Measurements from ENCODE around the gene KCNH2.
"Not testable (repeated sequence)": the region's sequence is repeated elsewhere in the genome, so short reads cannot be mapped to it uniquely, and the experiment has no call there.

The KCNH2 gene

DNA sequence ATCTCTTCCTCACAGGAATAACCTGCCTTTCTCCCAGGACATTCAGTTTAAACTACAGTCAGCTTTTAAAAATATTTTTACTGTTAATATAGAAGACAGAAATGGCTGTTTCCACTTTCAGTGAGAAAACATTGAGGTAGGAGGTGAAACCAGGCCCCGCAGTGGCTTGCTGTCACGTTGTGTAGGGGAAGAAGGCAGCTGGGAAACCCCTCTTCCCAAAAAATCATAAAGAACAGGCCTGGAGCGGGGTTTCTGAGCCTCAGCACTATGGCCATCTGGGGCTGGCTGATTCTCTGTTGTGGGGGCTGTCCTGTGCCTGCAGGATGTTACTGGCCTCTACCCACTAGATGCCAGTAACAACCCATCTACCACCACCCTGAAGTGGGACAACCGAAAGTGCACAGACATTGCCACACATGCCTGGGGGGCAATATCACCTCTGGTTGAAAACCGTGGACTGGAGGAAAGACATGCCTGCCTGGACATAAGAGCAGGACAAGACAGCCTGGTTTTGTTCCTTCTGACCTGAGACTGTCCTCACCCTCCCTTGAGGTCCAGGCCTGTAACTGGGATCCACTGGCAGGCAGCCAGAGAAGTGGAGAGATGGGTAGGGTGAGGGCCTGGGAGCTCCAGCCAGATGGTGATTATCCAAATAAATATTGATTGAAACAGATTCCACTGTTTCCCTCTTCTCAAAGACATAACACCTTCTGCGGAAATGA, 43.9 kb downstream of the KCNH2 start:
- no peak for DNase-seq (ENCODE audit: low spot score)

- peak; percentile 28 for DNase-seq (ENCODE audit: low spot score)
These were observed 46.8 kb downstream of the KCNH2 start for GRCh38 chr7:150931199-150931869.

DNA sequence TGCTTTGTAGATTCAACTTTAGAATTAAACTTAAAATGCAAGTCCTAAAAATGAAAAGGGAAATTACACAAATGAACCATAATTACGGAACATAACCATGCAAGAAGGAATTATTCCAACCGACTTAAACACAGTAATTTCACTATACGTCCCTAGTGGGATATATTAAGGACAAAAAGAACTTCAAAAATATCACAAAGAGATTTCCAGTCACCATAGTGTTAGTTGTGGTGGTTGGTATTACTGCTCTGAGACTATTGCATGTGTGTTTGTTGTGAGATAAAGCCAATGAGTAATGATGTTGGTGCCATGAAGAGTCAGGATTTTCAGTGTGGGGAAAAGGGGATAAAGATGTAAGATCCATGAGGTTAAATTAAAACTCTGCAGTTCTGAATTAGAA, 49.6 kb downstream of the KCNH2 start:
- DNase-seq (ENCODE audit: low spot score): no peak

GRCh38 chr7:150927956-150928344, 50.2 kb downstream of the KCNH2 start:
- DNase-seq (ENCODE audit: low spot score): no peak

DNA sequence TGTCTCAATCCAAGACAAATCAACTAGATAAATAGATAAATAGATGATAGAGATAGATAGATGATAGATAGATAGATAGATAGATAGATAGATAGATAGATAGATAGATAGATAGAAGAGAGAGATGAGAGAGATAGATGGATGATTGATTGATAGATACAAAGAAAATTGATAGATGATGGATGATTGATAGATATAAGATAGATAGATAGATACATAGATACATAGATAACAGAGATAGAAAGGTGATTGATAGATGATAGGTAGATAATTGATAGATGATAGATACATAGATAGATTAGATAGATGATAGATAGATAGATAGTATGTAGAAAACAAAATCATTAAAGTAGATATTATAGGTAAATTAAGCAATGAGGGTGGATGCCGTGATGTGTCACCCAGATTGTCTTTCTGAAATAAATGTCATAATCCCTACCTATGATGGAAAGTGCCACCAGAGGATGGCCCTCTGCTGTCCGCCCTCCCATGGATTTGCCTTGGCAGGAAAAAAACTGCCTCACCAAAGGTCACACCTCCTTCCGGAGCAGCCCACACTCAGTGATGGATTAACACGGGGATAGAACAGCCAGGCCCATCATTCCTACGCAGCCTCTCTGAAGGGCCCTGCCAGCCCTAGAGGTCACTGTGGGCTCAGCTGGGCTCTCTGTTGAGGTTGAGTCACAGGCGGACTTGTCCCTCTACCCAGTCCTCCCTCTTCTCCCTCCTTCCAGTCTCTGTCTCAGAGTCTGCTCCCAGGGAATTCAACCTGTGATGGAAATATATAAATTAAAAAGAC, 50.8 kb downstream of the KCNH2 start:
- DNase-seq (ENCODE audit: low spot score): no peak

- no peak for DNase-seq (ENCODE audit: low spot score)
These were observed 52.1 kb downstream of the KCNH2 start for GRCh38 chr7:150926066-150926465.

GRCh38 chr7:150924369-150924781, 53.7 kb downstream of the KCNH2 start:
- no peak for DNase-seq (ENCODE audit: low spot score)

DNA sequence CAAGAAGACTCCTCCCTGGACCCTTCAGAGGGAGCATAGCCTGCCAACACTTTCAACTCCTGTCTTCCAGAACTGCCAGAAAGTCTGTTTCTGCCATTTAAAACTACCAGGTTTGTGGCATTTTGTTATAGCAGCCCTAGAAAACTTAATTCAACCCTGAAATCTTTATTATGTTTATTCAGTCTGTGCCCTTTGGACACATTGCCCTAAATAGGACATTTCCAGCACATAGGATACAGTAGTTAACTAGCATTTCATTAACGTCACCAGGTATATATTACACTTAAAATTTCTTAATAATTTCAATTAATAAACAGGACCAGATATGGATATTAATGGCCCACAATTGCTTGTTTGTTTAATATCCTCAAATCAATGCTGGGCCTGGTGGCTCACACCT, 54.3 kb downstream of the KCNH2 start:
- DNase-seq (ENCODE audit: low spot score): no peak

- DNase-seq (ENCODE audit: low spot score): no peak
These were observed 54.9 kb downstream of the KCNH2 start for GRCh38 chr7:150923196-150923595.

DNA sequence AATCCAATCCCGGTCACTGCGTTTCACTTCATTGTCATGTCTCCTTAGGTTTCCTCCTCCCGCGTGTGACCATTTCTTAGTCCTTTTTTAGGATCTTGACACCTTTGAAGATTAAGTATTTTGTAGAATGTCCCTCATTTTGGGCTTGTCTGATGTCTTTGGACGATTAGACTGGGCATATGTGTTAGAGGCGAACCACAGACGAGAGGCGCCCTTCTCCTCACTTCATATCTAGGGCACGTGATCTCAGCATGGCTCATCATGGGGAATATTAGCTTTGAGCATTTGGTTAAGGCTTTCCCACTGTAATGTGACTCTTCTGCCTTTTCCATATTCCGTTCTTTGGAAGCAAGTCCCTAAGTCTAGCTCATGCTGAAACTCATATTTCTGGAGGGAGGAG, 59.0 kb downstream of the KCNH2 start:
- DNase-seq (ENCODE audit: low spot score): no peak

GRCh38 chr7:150918378-150918777, 59.7 kb downstream of the KCNH2 start:
- DNase-seq (ENCODE audit: low spot score): no peak

GRCh38 chr7:150917969-150918368, 60.2 kb downstream of the KCNH2 start:
- no peak for DNase-seq (ENCODE audit: low spot score)

DNA sequence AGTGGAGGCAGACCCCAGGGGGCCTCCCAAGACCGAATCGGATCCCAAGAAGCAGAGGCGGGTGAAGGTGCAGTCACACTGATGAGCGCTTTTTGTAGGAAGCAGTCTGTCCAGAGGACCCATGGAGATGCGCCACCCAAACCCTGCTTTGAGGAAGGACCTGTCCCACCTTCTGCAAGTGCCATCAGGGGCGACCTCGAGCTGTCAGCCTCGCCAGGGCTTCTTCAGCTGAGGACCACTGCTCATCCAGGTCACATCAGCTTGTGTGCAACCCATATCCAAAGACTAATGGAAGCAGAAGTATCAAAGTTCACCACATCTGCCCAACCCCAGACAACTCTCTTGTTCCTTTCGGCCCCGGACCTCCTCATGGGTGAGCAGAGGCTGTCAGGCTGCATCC, 61.5 kb downstream of the KCNH2 start:
- no peak for DNase-seq (ENCODE audit: low spot score)

DNA sequence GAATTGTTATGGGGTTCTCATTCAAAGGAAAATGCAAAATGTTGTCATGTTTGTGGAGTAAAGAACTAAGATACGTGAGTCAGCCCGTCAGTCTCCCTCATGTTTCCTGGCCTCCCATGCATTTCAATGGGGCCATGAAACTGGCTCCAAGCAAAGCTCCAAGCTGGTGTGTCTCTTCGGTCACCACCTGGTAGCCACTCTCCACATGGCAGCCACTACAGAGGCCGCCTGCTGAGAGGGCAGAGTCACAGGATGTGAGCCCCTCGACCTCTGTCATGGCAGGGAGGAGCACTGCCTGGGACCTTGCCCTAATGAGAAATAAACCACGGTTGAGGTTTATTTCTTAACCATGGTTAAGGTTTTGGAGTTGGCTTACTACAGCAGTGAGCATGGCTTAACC, 63.2 kb downstream of the KCNH2 start:
- no peak for DNase-seq (ENCODE audit: low spot score)

DNA sequence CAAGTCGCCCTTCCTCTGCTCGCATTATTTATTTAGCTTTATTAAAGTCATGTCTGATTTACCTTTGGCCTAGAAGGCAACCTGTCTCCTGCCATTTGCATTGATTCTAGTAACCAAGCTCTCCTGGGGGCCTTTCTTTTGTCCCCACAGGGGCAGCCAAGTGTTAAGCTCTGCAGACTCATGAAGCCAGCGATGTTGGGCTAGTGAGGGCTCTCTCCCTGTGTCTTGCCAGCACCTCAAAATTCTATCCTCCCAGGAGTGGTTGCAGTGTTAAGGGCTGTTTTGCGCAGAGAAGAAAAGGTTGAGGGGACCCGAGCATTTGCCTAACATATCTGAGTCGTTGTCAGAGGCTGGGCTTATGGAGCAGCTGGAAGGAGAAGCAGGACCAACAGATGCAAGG, 63.9 kb downstream of the KCNH2 start:
- no peak for DNase-seq (ENCODE audit: low spot score)

DNA sequence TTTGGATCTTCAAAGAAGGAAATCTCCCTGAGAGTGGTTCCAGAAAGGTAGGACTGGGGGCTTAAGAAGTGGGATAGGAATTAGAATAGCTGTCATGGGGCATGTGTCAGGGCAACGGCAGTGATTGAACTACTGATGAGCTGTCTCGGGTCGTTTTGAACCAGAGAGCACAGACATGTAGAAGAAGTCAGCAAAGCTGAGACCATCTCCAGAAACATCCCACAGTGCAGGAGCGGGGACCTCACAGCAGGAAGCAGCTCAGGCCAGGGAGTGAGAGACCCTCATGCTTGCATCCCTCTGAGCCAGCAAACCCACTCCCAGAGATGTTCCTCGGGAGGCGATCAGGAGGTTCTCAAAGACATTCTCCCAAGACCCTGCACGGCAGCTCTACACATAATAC, 65.7 kb downstream of the KCNH2 start:
- no peak for DNase-seq (ENCODE audit: low spot score)

DNA sequence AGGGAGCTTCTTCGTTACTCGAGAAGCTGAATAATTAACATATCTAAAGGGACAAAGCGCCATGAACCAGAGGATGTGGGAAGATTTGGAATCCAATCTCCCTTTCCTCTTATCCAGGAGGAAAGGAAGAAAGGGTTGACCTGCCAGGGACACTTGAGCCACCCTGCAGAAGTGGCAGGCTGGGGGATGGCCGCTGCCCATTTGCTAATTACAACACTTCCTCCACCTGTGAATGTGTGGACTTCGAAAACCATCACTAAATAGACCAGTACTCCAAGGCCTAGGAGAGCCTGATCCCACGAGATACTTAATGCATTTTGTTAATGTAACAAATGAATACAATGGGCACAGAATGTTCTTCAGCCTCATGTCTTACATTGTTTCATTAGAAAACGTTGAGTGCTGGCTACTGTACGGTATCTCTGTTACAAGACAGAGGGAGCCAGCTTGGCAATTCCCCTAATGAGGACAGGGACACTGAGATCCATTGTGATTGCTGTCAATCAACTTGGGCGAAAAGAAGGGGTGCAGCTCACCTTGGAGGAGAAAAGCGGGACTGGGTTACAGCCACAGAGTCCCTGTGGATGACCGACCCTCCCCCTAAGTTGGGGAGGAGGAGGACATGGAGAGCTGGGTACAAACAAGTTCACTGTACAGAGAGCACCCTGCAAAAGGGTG, 66.4 kb downstream of the KCNH2 start:
- no peak for DNase-seq (ENCODE audit: low spot score)

GRCh38 chr7:150910996-150911422, 67.1 kb downstream of the KCNH2 start:
- DNase-seq (ENCODE audit: low spot score): no peak

DNA sequence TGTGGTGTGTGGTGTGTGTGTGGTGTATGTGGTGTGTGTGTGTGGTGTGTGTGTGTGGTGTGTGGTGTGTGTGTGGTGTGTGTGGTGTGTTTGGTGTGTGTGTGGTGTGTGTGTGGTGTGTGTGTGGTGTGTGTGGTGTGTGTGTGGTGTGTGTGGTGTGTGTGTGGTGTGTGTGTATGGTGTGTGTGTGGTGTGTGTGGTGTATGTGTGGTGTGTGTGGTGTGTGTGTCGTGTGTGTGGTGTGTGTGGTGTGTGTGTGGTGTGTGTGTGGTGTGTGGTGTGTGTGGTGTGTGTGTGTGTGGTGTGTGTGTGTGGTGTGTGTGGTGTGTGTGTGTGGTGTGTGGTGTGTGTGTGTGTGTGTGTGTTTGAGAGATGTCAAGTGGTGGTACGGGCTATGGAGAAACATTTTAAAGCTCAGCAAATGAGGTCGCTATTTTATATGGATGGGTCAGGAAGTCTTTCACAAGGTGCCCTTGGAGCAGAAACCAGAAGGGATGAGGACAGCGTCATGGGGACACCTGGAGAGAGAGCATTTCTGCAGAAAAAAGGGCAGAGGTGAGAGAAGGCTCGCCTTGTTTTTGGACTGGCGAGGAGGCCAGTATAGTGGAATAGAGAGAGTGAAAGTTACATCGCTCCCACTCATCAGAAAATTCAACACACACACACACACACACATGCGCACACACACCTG, 67.7 kb downstream of the KCNH2 start:
- not testable (repeated sequence) for DNase-seq (ENCODE audit: low spot score)

GRCh38 chr7:150909200-150909995, 68.7 kb downstream of the KCNH2 start:
- DNase-seq (ENCODE audit: low spot score): peak; percentile 50

GRCh38 chr7:150908173-150908572, 69.9 kb downstream of the KCNH2 start:
- no peak for DNase-seq (ENCODE audit: low spot score)
